HG03558 (cell line): ENCODE measurements around the gene B2M.
"Not testable (repeated sequence)": the region's sequence is repeated elsewhere in the genome, so short reads cannot be mapped to it uniquely, and the experiment has no call there.

Source experiments
- ATAC-seq: cut with Tn5 transposase; IDR thresholded peaks from one replicate; pipeline ENCODE4 v1.9.1; 2021; ENCODE audit warnings: moderate number of reproducible peaks; ENCODE audit not compliant: unreplicated experiment; ENCODE audit errors: extremely low read depth

B2M gene

GRCh38 chr15:44711096-44711742 lies at the start of gene B2M, which contains the start of gene PATL2:
B2M (plus strand) TSS chr15:44711517; CDS start chr15:44711547, 30 bp downstream.
PATL2 (minus strand) TSS chr15:44711323; CDS start chr15:44676490, 34,833 bp downstream.
- peak; percentile 74 for ATAC-seq

- no peak for ATAC-seq
Observed at GRCh38 chr15:44661576-44661975, 49.7 kb upstream of the B2M start.

- peak; percentile 19 for ATAC-seq
Observed at GRCh38 chr15:44662478-44663409, 48.6 kb upstream of the B2M start.

- ATAC-seq, result peak; percentile 61
Observed at GRCh38 chr15:44663410-44664308, 47.7 kb upstream of the B2M start, which contains the start of gene SPG11. SPG11 (minus strand) TSS chr15:44663662; CDS start chr15:44663647, 15 bp downstream.

GRCh38 chr15:44666210-44667038 lies 44.9 kb upstream of the B2M start:
- no peak for ATAC-seq

- ATAC-seq, result no peak
Observed at GRCh38 chr15:44667039-44667360, 44.3 kb upstream of the B2M start.

- no peak for ATAC-seq
Observed at GRCh38 chr15:44668921-44669320, 42.4 kb upstream of the B2M start.

- no peak for ATAC-seq
Observed at GRCh38 chr15:44670087-44670950, 41.0 kb upstream of the B2M start.

- ATAC-seq, result no peak
Observed at GRCh38 chr15:44673639-44674038, 37.7 kb upstream of the B2M start.

- no peak for ATAC-seq
Observed at GRCh38 chr15:44675911-44676310, 35.4 kb upstream of the B2M start.

GRCh38 chr15:44676676-44677075 lies 34.6 kb upstream of the B2M start:
- no peak for ATAC-seq

GRCh38 chr15:44682211-44682610 lies 29.1 kb upstream of the B2M start:
- no peak for ATAC-seq

GRCh38 chr15:44682809-44683682 lies 28.3 kb upstream of the B2M start:
- not testable (repeated sequence) for ATAC-seq

- ATAC-seq, result not testable (repeated sequence)
Observed at GRCh38 chr15:44689318-44689717, 22.0 kb upstream of the B2M start.

- not testable (repeated sequence) for ATAC-seq
Observed at GRCh38 chr15:44690245-44690644, 21.1 kb upstream of the B2M start.

- no peak for ATAC-seq
Observed at GRCh38 chr15:44692659-44693058, 18.7 kb upstream of the B2M start.

- no peak for ATAC-seq
Observed at GRCh38 chr15:44694416-44694815, 16.9 kb upstream of the B2M start.

- ATAC-seq, result no peak
Observed at GRCh38 chr15:44695294-44695693, 16.0 kb upstream of the B2M start.
